GM12891 (cell line): Measurements from ENCODE around the gene FRZB.

Experiments used
- POLR2A ChIP-seq: IDR thresholded peaks from 2 replicates; pipeline ENCODE4 v1.6.1; 2011; ENCODE audit warnings: low read depth, low read length, control low read depth
- POLR2AphosphoS5 ChIP-seq: IDR thresholded peaks from 2 replicates; pipeline ENCODE4 v1.6.1; 2011; ENCODE audit warnings: low read depth, low read length, control low read depth
- SPI1 ChIP-seq: IDR thresholded peaks from 2 replicates; pipeline ENCODE4 v1.6.1; 2011; ENCODE audit warnings: low read depth, low read length, control low read depth
- TAF1 ChIP-seq: IDR thresholded peaks from 2 replicates; pipeline ENCODE4 v1.6.1; 2011; ENCODE audit warnings: low read depth, low read length, control low read depth

DNA sequence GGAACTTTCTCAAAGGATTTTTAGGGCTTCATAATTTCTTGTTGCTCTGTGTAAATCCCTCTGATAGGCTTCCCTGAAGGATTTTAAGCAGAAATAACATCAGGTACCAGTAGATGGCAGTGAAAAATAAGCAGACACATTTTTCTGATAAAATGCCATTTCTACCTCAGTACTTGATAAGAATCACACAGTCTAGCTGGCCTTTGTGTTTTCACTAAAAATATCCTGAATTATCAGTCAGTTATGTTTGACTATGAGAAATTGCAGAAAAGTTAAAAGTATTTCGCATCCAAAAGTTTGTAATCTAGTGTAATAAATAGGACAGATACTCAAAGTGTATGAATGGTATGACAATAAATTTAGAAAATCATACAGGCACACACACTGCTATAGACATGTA lies 81.7 kb downstream of the FRZB start:
- TF ChIP-seq POLR2A (no peak), POLR2AphosphoS5 (no peak), TAF1 (no peak), SPI1 (no peak)
